ENCODE data around the gene NAIF1.

DNA sequence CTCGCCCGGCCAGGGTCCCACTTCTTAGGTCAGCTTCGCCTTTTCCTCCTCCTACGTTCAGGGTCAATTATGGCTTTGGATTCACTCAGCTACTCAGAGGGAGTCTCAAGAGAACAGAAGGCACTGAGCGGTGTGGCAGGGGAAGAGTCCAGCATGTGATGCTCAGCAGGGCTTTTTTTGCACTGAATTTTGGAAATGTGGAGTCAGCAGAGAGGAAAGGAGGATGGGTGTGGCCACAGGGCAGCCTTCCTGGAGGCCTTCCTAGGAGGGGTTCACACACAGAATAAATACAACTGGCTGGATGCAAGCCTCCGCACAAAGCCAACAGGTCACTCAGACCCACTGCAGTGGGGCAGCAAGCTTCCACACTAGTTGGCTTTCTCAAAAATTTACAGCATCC is 4.8 kb downstream of the NAIF1 start:
- TF ChIP-seq, protein P1, sequence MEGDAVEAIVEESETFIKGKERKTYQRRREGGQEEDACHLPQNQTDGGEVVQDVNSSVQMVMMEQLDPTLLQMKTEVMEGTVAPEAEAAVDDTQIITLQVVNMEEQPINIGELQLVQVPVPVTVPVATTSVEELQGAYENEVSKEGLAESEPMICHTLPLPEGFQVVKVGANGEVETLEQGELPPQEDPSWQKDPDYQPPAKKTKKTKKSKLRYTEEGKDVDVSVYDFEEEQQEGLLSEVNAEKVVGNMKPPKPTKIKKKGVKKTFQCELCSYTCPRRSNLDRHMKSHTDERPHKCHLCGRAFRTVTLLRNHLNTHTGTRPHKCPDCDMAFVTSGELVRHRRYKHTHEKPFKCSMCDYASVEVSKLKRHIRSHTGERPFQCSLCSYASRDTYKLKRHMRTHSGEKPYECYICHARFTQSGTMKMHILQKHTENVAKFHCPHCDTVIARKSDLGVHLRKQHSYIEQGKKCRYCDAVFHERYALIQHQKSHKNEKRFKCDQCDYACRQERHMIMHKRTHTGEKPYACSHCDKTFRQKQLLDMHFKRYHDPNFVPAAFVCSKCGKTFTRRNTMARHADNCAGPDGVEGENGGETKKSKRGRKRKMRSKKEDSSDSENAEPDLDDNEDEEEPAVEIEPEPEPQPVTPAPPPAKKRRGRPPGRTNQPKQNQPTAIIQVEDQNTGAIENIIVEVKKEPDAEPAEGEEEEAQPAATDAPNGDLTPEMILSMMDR (IDR thresholded peaks at IDR 0.05; ENCODE audit: low read depth, low read length), result no peak
- TF ChIP-seq EZH2phosphoT487 (IDR thresholded peaks at IDR 0.05; ENCODE audit: low read depth), result no peak
